GM23338 (cell line): ENCODE measurements around the gene RLN2. TPM values are rescaled to one million over a fixed set of nuclear protein-coding genes. Genes with fewer than 3 reads are reported as not detected.
"Not testable (repeated sequence)": the region's sequence is repeated elsewhere in the genome, so short reads cannot be mapped to it uniquely, and the experiment has no call there.

Source experiments
- ATAC-seq: fragments of 200-7000 bp; cut with Tn5 transposase; 3 replicates; pipeline ENCODE4 v1.9.1; 2020
- DNase-seq: peaks from one replicate; pipeline ENCODE4 v3.0.0-alpha.2; 2015; ENCODE audit warnings: low spot score
- H2AFZ ChIP-seq: fragments of 200-600 bp; sonication (generic); 2 replicates; pipeline ENCODE4 v1.8.0; 2016; ENCODE audit warnings: antibody characterized with exemption, mild to moderate bottlenecking, moderate library complexity
- H3F3A ChIP-seq: fragments of 200-600 bp; sonication (generic); replicated peaks from 2 replicates; pipeline ENCODE4 v1.8.0; 2017; ENCODE audit warnings: antibody characterized with exemption, mixed run types, low read depth
- H3K27ac ChIP-seq: fragments of 200-600 bp; sonication (generic); 2 replicates; pipeline ENCODE4 v1.6.1; 2016; ENCODE audit warnings: low read depth
- H3K27me3 ChIP-seq: fragments of 200-600 bp; sonication (generic); 2 replicates; pipeline ENCODE4 v1.8.0; 2016; ENCODE audit warnings: mild to moderate bottlenecking, mixed run types, moderate library complexity; ENCODE audit not compliant: insufficient read depth
- H3K36me3 ChIP-seq: fragments of 200-600 bp; sonication (generic); 2 replicates; pipeline ENCODE4 v1.8.0; 2016; ENCODE audit warnings: mild to moderate bottlenecking; ENCODE audit not compliant: insufficient read depth
- H3K4me1 ChIP-seq: fragments of 200-600 bp; sonication (generic); 2 replicates; pipeline ENCODE4 v1.8.0; 2016; ENCODE audit warnings: mild to moderate bottlenecking, moderate library complexity; ENCODE audit not compliant: insufficient read depth
- H3K4me2 ChIP-seq: fragments of 200-600 bp; sonication (generic); 2 replicates; pipeline ENCODE4 v1.7.1; 2017; ENCODE audit warnings: mixed run types
- H3K4me3 ChIP-seq: fragments of 200-600 bp; sonication (generic); 2 replicates; pipeline ENCODE4 v1.6.1; 2016; ENCODE audit warnings: mixed run types
- H3K79me2 ChIP-seq: fragments of 200-600 bp; sonication (generic); replicated peaks from 2 replicates; pipeline ENCODE4 v1.8.0; 2017; ENCODE audit warnings: mild to moderate bottlenecking; ENCODE audit not compliant: insufficient read depth
- H3K9me2 ChIP-seq: fragments of 200-600 bp; sonication (generic); 2 replicates; pipeline ENCODE4 v1.8.0; 2017; ENCODE audit not compliant: insufficient read depth
- H4K20me1 ChIP-seq: fragments of 200-600 bp; sonication (generic); replicated peaks from 2 replicates; pipeline ENCODE4 v1.8.0; 2017; ENCODE audit warnings: mild to moderate bottlenecking; ENCODE audit not compliant: insufficient read depth
- H3K27ac Mint-ChIP-seq: 2 replicates; pipeline ENCODE4 v1.8.0; 2020; ENCODE audit warnings: inconsistent platforms, mild to moderate bottlenecking, moderate library complexity, mixed read lengths
- H3K27me3 Mint-ChIP-seq: 3 replicates; pipeline ENCODE4 v1.8.0; 2022; ENCODE audit warnings: low read depth, mild to moderate bottlenecking, moderate library complexity, mixed read lengths, inconsistent platforms; ENCODE audit not compliant: insufficient read depth, poor library complexity
- H3K36me3 Mint-ChIP-seq: 3 replicates; pipeline ENCODE4 v1.8.0; 2021; ENCODE audit warnings: low read depth, mild to moderate bottlenecking, inconsistent platforms, moderate library complexity, mixed read lengths
- H3K4me1 Mint-ChIP-seq: 3 replicates; pipeline ENCODE4 v1.8.0; 2020; ENCODE audit warnings: mild to moderate bottlenecking, inconsistent platforms, mixed read lengths
- H3K4me3 Mint-ChIP-seq: 3 replicates; pipeline ENCODE4 v1.8.0; 2021; ENCODE audit warnings: moderate library complexity, mild to moderate bottlenecking, inconsistent platforms, mixed read lengths
- H3K9me3 Mint-ChIP-seq: 3 replicates; pipeline ENCODE4 v1.8.0; 2020; ENCODE audit warnings: moderate library complexity, mild to moderate bottlenecking, inconsistent platforms, mixed read lengths
- EZH2 ChIP-seq: fragments of 200-600 bp; sonication (generic); IDR thresholded peaks from one replicate; pipeline ENCODE4 v1.8.0; 2017; ENCODE audit warnings: antibody characterized with exemption, mild to moderate bottlenecking, low read depth; ENCODE audit not compliant: unreplicated experiment
- NANOG ChIP-seq: IDR thresholded peaks from 2 replicates; pipeline ENCODE4 v1.6.1; 2016; ENCODE audit warnings: antibody characterized with exemption, borderline replicate concordance
- POLR2AphosphoS5 ChIP-seq: IDR thresholded peaks from 2 replicates; pipeline ENCODE4 v1.6.1; 2016; ENCODE audit warnings: antibody characterized with exemption, low read depth
- ZNF114 ChIP-seq: fragments of 250-450 bp; sonication (Bioruptor Pico); IDR thresholded peaks from 2 replicates; pipeline ENCODE4 v1.5.0; 2020; ENCODE audit warnings: mild to moderate bottlenecking, moderate library complexity
- polyA plus RNA-seq: library from polyadenylated mRNA; unstranded; fragments of >200 nt; fragmentation: Nextera tagmentation; extraction: Ambion mirVana; gene quantifications from 2 replicates; pipeline ENCODE4 v1.2.1, GENCODE V29; 2016
- total RNA-seq: library from RNA; depleted of rRNA; stranded (reverse); fragments of >200 nt; shearing (Covaris generic); gene quantifications from 2 replicates; pipeline ENCODE4 v1.2.3, GENCODE V29; 2014
- TF ChIP-seq, protein P1 (sequence below), 2 experiments: fragments of 200-600 bp in 1 of 2; sonication (generic) in 1 of 2; conservative IDR thresholded peaks; 2 replicates each; pipeline versions ENCODE4 v1.5.1 to v1.6.1; 2016 to 2017; ENCODE audit warnings: antibody characterized with exemption in 2 of 2, low read depth in 2 of 2, mild to moderate bottlenecking in 2 of 2, moderate library complexity in 1 of 2
- TF ChIP-seq, protein P2 (sequence below): IDR thresholded peaks from 2 replicates; pipeline ENCODE4 v1.6.1; 2016; ENCODE audit warnings: antibody characterized with exemption
- TF ChIP-seq, protein P3 (sequence below): fragments of 250-450 bp; sonication (Bioruptor Pico); IDR thresholded peaks from 2 replicates; pipeline ENCODE4 v1.5.0; 2020; ENCODE audit warnings: mild to moderate bottlenecking, moderate library complexity

The RLN2 gene
- total and polyA plus RNA-seq, 2 experiments from 2014 or later = 4.0 to 10.6 TPM

DNA sequence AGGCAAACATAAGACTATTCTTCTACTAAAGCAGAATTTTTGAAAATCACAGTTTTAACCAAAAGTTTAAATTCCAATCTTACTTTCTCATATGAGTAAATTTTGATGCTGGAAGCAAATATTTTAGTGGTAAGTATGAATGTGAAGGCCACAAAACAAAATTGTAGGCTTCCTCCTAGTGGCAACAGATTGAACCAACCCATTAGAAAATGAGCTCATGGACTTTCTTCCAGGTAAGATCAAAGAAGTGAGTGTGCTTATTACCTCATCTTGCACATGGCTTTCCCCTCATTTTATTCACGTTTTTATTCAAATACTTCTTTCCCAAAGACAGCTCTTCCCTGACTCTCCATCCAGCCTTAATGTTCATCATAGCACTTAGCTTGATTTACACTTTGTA, 16.5 kb upstream of the RLN2 start:
- TF ChIP-seq, protein P1, sequence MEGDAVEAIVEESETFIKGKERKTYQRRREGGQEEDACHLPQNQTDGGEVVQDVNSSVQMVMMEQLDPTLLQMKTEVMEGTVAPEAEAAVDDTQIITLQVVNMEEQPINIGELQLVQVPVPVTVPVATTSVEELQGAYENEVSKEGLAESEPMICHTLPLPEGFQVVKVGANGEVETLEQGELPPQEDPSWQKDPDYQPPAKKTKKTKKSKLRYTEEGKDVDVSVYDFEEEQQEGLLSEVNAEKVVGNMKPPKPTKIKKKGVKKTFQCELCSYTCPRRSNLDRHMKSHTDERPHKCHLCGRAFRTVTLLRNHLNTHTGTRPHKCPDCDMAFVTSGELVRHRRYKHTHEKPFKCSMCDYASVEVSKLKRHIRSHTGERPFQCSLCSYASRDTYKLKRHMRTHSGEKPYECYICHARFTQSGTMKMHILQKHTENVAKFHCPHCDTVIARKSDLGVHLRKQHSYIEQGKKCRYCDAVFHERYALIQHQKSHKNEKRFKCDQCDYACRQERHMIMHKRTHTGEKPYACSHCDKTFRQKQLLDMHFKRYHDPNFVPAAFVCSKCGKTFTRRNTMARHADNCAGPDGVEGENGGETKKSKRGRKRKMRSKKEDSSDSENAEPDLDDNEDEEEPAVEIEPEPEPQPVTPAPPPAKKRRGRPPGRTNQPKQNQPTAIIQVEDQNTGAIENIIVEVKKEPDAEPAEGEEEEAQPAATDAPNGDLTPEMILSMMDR (conservative IDR thresholded peaks at IDR 0.05; ENCODE audit: low read depth in 2 of 2) = peak; percentile 31 to 40; a peak in 2 of 4 replicates
- TF ChIP-seq ZNF114 (CRISPR knock-in tag) = no peak
- TF ChIP-seq, protein P2, sequence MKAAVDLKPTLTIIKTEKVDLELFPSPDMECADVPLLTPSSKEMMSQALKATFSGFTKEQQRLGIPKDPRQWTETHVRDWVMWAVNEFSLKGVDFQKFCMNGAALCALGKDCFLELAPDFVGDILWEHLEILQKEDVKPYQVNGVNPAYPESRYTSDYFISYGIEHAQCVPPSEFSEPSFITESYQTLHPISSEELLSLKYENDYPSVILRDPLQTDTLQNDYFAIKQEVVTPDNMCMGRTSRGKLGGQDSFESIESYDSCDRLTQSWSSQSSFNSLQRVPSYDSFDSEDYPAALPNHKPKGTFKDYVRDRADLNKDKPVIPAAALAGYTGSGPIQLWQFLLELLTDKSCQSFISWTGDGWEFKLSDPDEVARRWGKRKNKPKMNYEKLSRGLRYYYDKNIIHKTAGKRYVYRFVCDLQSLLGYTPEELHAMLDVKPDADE = no peak
- TF ChIP-seq NANOG = no peak
- no peak for TF ChIP-seq POLR2AphosphoS5
- TF ChIP-seq EZH2 = no peak
- TF ChIP-seq, protein P3, sequence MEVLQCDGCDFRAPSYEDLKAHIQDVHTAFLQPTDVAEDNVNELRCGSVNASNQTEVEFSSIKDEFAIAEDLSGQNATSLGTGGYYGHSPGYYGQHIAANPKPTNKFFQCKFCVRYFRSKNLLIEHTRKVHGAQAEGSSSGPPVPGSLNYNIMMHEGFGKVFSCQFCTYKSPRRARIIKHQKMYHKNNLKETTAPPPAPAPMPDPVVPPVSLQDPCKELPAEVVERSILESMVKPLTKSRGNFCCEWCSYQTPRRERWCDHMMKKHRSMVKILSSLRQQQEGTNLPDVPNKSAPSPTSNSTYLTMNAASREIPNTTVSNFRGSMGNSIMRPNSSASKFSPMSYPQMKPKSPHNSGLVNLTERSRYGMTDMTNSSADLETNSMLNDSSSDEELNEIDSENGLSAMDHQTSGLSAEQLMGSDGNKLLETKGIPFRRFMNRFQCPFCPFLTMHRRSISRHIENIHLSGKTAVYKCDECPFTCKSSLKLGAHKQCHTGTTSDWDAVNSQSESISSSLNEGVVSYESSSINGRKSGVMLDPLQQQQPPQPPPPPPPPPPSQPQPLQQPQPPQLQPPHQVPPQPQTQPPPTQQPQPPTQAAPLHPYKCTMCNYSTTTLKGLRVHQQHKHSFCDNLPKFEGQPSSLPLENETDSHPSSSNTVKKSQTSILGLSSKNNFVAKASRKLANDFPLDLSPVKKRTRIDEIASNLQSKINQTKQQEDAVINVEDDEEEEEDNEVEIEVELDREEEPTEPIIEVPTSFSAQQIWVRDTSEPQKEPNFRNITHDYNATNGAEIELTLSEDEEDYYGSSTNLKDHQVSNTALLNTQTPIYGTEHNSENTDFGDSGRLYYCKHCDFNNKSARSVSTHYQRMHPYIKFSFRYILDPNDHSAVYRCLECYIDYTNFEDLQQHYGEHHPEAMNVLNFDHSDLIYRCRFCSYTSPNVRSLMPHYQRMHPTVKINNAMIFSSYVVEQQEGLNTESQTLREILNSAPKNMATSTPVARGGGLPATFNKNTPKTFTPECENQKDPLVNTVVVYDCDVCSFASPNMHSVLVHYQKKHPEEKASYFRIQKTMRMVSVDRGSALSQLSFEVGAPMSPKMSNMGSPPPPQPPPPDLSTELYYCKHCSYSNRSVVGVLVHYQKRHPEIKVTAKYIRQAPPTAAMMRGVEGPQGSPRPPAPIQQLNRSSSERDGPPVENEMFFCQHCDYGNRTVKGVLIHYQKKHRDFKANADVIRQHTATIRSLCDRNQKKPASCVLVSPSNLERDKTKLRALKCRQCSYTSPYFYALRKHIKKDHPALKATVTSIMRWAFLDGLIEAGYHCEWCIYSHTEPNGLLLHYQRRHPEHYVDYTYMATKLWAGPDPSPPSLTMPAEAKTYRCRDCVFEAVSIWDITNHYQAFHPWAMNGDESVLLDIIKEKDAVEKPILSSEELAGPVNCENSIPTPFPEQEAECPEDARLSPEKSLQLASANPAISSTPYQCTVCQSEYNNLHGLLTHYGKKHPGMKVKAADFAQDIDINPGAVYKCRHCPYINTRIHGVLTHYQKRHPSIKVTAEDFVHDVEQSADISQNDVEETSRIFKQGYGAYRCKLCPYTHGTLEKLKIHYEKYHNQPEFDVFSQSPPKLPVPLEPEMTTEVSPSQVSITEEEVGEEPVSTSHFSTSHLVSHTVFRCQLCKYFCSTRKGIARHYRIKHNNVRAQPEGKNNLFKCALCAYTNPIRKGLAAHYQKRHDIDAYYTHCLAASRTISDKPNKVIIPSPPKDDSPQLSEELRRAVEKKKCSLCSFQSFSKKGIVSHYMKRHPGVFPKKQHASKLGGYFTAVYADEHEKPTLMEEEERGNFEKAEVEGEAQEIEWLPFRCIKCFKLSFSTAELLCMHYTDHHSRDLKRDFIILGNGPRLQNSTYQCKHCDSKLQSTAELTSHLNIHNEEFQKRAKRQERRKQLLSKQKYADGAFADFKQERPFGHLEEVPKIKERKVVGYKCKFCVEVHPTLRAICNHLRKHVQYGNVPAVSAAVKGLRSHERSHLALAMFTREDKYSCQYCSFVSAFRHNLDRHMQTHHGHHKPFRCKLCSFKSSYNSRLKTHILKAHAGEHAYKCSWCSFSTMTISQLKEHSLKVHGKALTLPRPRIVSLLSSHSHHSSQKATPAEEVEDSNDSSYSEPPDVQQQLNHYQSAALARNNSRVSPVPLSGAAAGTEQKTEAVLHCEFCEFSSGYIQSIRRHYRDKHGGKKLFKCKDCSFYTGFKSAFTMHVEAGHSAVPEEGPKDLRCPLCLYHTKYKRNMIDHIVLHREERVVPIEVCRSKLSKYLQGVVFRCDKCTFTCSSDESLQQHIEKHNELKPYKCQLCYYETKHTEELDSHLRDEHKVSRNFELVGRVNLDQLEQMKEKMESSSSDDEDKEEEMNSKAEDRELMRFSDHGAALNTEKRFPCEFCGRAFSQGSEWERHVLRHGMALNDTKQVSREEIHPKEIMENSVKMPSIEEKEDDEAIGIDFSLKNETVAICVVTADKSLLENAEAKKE (CRISPR knock-in tag) = no peak
- DNase-seq = peak; percentile 14
- Histone ChIP-seq H3K9me2 (no peaks in the 10 kb centered on the region), H2AFZ (no peak overlapping the region), H3K27ac (no peak overlapping the region), H3K79me2 (no peaks in the 10 kb centered on the region), H3K4me2 (no peak overlapping the region), H3K4me1 (no peaks in the 10 kb centered on the region; the same call in 1 of the 2 replicates), H3F3A (no peaks in the 10 kb centered on the region), H3K4me3 (no peak overlapping the region), H3K36me3 (no peaks in the 10 kb centered on the region), H4K20me1 (no peaks in the 10 kb centered on the region; the same call in 1 of the 2 replicates), H3K27me3 (no peaks in the 10 kb centered on the region)
- Mint-ChIP-seq H3K9me3 (peaks cover 6% of the 10 kb centered on the region; the same call in 2 of the 3 replicates), H3K27me3 (no peaks in the 10 kb centered on the region), H3K4me1 (peaks cover under 1% of the 10 kb centered on the region; the same call in 2 of the 3 replicates), H3K4me3 (no peak overlapping the region), H3K36me3 (no peaks in the 10 kb centered on the region; the same call in 2 of the 3 replicates), H3K27ac (no peak overlapping the region)
- no peak for ATAC-seq

DNA sequence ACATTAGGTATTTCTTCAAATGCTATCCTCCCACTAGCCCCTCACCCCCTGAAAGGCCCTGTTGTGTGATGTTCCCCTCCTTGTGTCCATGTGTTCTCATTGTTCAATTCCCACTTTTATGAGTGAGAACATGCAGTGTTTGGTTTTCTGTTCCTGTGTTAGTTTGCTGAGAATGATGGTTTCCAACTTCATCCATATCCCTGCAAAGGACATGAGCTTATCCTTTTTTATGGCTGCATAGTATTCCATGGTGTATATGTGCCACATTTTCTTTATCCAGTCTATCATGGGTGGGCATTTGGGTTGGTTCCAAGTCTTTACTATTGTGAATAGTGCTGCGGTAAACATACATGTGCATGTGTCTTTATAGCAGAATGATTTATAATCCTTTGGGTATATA, 11.9 kb upstream of the RLN2 start:
- not testable (repeated sequence) for H3K4me1 ChIP-seq, H3K4me2 ChIP-seq

More for the DNA sequence above, 11.9 kb upstream of the RLN2 start:
- H3K4me3 Mint-ChIP-seq, H2AFZ ChIP-seq, H3K4me1 Mint-ChIP-seq, H3K36me3 ChIP-seq, ATAC-seq, H3K27me3 ChIP-seq, H3K9me2 ChIP-seq, H3K4me3 ChIP-seq, H3K27me3 Mint-ChIP-seq, H4K20me1 ChIP-seq, H3K27ac ChIP-seq, H3F3A ChIP-seq, H3K36me3 Mint-ChIP-seq, DNase-seq, H3K79me2 ChIP-seq, H3K27ac Mint-ChIP-seq: not testable (repeated sequence)
- peaks cover 13% of the 10 kb centered on the region; the same call in 2 of the 3 replicates for H3K9me3 Mint-ChIP-seq
